ENCODE results near the gene ADAMTSL1.

DNA sequence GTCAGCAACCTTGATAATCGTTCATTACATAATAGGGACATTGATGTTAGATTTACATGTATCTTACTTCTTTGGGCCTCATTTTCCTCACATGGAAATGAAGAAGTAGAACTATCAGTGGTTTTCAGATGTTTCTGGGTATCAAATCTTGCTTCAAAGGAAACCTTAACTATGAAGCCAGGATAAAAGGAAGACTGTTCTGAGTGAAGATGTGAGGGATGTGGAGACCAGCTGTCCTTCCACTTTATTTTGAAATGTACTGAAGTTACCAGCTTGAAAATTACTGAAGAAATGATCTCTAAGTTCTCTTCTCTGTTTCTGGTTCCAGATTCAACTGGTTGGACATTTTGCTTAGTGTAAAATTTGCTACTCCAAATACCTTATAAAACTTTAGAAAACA is 186.0 kb downstream of the ADAMTSL1 start:
- TF ChIP-seq, protein P1, sequence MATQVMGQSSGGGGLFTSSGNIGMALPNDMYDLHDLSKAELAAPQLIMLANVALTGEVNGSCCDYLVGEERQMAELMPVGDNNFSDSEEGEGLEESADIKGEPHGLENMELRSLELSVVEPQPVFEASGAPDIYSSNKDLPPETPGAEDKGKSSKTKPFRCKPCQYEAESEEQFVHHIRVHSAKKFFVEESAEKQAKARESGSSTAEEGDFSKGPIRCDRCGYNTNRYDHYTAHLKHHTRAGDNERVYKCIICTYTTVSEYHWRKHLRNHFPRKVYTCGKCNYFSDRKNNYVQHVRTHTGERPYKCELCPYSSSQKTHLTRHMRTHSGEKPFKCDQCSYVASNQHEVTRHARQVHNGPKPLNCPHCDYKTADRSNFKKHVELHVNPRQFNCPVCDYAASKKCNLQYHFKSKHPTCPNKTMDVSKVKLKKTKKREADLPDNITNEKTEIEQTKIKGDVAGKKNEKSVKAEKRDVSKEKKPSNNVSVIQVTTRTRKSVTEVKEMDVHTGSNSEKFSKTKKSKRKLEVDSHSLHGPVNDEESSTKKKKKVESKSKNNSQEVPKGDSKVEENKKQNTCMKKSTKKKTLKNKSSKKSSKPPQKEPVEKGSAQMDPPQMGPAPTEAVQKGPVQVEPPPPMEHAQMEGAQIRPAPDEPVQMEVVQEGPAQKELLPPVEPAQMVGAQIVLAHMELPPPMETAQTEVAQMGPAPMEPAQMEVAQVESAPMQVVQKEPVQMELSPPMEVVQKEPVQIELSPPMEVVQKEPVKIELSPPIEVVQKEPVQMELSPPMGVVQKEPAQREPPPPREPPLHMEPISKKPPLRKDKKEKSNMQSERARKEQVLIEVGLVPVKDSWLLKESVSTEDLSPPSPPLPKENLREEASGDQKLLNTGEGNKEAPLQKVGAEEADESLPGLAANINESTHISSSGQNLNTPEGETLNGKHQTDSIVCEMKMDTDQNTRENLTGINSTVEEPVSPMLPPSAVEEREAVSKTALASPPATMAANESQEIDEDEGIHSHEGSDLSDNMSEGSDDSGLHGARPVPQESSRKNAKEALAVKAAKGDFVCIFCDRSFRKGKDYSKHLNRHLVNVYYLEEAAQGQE (IDR thresholded peaks at IDR 0.05; ENCODE audit: low read depth) = no peak
- TF ChIP-seq, protein P2, sequence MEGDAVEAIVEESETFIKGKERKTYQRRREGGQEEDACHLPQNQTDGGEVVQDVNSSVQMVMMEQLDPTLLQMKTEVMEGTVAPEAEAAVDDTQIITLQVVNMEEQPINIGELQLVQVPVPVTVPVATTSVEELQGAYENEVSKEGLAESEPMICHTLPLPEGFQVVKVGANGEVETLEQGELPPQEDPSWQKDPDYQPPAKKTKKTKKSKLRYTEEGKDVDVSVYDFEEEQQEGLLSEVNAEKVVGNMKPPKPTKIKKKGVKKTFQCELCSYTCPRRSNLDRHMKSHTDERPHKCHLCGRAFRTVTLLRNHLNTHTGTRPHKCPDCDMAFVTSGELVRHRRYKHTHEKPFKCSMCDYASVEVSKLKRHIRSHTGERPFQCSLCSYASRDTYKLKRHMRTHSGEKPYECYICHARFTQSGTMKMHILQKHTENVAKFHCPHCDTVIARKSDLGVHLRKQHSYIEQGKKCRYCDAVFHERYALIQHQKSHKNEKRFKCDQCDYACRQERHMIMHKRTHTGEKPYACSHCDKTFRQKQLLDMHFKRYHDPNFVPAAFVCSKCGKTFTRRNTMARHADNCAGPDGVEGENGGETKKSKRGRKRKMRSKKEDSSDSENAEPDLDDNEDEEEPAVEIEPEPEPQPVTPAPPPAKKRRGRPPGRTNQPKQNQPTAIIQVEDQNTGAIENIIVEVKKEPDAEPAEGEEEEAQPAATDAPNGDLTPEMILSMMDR (IDR thresholded peaks at IDR 0.05 in 2 of 3, conservative IDR thresholded peaks at IDR 0.05 in 1 of 3; ENCODE audit: borderline replicate concordance in 1 of 3, insufficient read depth in 1 of 3, low read depth in 2 of 3, low read length in 2 of 3) = no peak
- TF ChIP-seq ZNF274 (IDR thresholded peaks at IDR 0.05; ENCODE audit: low read depth, low read length) = no peak
- TF ChIP-seq POLR2A (IDR thresholded peaks at IDR 0.05; ENCODE audit: borderline replicate concordance, extremely low read depth, insufficient read depth, insufficient read length) = no peak
- TF ChIP-seq, protein P3, sequence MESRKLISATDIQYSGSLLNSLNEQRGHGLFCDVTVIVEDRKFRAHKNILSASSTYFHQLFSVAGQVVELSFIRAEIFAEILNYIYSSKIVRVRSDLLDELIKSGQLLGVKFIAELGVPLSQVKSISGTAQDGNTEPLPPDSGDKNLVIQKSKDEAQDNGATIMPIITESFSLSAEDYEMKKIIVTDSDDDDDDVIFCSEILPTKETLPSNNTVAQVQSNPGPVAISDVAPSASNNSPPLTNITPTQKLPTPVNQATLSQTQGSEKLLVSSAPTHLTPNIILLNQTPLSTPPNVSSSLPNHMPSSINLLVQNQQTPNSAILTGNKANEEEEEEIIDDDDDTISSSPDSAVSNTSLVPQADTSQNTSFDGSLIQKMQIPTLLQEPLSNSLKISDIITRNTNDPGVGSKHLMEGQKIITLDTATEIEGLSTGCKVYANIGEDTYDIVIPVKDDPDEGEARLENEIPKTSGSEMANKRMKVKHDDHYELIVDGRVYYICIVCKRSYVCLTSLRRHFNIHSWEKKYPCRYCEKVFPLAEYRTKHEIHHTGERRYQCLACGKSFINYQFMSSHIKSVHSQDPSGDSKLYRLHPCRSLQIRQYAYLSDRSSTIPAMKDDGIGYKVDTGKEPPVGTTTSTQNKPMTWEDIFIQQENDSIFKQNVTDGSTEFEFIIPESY (IDR thresholded peaks at IDR 0.05; ENCODE audit: extremely low read depth, insufficient replicate concordance, low read length) = no peak
- no peak for TF ChIP-seq EGR1 (IDR thresholded peaks at IDR 0.05; ENCODE audit: low read depth)
- TF ChIP-seq, protein P4, sequence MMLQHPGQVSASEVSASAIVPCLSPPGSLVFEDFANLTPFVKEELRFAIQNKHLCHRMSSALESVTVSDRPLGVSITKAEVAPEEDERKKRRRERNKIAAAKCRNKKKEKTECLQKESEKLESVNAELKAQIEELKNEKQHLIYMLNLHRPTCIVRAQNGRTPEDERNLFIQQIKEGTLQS (IDR thresholded peaks at IDR 0.05) = no peak
- TF ChIP-seq CEBPB (IDR thresholded peaks at IDR 0.05; ENCODE audit: low read depth) = no peak
